Endothelial cell of umbilical vein (primary cell): Measurements from ENCODE around the gene UBR3. TPM values are rescaled to one million over a fixed set of nuclear protein-coding genes. Genes with fewer than 3 reads are reported as not detected.
"Not testable (repeated sequence)": the region's sequence is repeated elsewhere in the genome, so short reads cannot be mapped to it uniquely, and the experiment has no call there.

Experiments
- BruUV-seq: library from RNA; stranded (reverse); fragments of 400-500 nt; replicated peaks from 2 replicates; lab custom pipeline; 2021; lab: Mats Ljungman, UMichigan
- CTCF ChIA-PET: fragments of 300-600, 350-600 bp; sonication (Branson Sonifier 250); formaldehyde crosslinking; loops from one replicate; lab custom pipeline; 2021; ENCODE audit warnings: antibody characterized with exemption, inconsistent platforms; lab: Charles Lee
- POLR2A ChIA-PET: fragments of 300-600, 350-600 bp; sonication (Branson Sonifier 250); formaldehyde crosslinking; loops from one replicate; lab custom pipeline; 2021; ENCODE audit warnings: antibody characterized with exemption, inconsistent platforms; lab: Charles Lee
- DNase-seq: peaks from one replicate; pipeline ENCODE4 v3.0.0-alpha.2; 2011; ENCODE audit warnings: low read depth, low spot score
- FAIRE-seq: peaks from 2 replicates; lab custom pipeline; 2011; peaks lifted over from hg19 to GRCh38; lab: Jason Lieb, UNC
- H2AFZ ChIP-seq: 2 replicates; pipeline ENCODE4 v1.6.0; 2012; ENCODE audit warnings: low read depth, low read length, control low read depth, inconsistent platforms
- H3K27ac ChIP-seq: 2 replicates; pipeline ENCODE4 v1.5.1; 2011; ENCODE audit warnings: low read depth, mild to moderate bottlenecking, control low read depth, low read length, moderate library complexity; ENCODE audit not compliant: insufficient read depth
- H3K27me3 ChIP-seq, 2 experiments: 2 replicates each; pipeline versions ENCODE4 v1.6.0 to v1.6.1; 2011; ENCODE audit warnings: low read length in 2 of 2, mixed read lengths in 1 of 2; ENCODE audit not compliant: control insufficient read depth in 2 of 2, insufficient read depth in 2 of 2
- H3K36me3 ChIP-seq, 2 experiments: 2 replicates in 1 of 2; 3 replicates in 1 of 2; pipeline ENCODE4 v1.5.1; 2011; ENCODE audit warnings: low read length in 2 of 2, mild to moderate bottlenecking in 1 of 2, moderate library complexity in 1 of 2; ENCODE audit not compliant: control insufficient read depth in 2 of 2, insufficient read depth in 2 of 2; ENCODE audit errors: extremely low read depth in 1 of 2
- H3K4me1 ChIP-seq: 3 replicates; pipeline ENCODE4 v1.5.1; 2011; ENCODE audit warnings: mild to moderate bottlenecking, low read length; ENCODE audit not compliant: control insufficient read depth, insufficient read depth; ENCODE audit errors: extremely low read depth
- H3K4me2 ChIP-seq: 2 replicates; pipeline ENCODE4 v1.6.1; 2011; ENCODE audit warnings: low read length, control low read depth, mixed read lengths; ENCODE audit not compliant: insufficient read depth
- H3K4me3 ChIP-seq, 3 experiments: fragments of 200-600 bp in 1 of 3; sonication (generic), shearing (Covaris generic) in 1 of 3; replicated peaks in 1 of 3; 2 replicates each; pipeline ENCODE4 v1.5.1; 2011 to 2016; ENCODE audit warnings: control low read depth in 3 of 3, low read length in 3 of 3, mild to moderate bottlenecking in 2 of 3, inconsistent platforms in 1 of 3, low read depth in 1 of 3, moderate library complexity in 1 of 3; ENCODE audit not compliant: insufficient read depth in 1 of 3
- H3K79me2 ChIP-seq: 2 replicates; pipeline ENCODE4 v1.6.0; 2012; ENCODE audit warnings: low read length, inconsistent platforms; ENCODE audit not compliant: control insufficient read depth, insufficient read depth
- H3K9ac ChIP-seq: replicated peaks from 2 replicates; pipeline ENCODE3; 2011; ENCODE audit warnings: low read length, control low read depth; ENCODE audit not compliant: insufficient read depth; ENCODE audit errors: extremely low read depth
- H3K9me1 ChIP-seq: replicated peaks from 3 replicates; pipeline ENCODE4 v1.6.0; 2011; ENCODE audit warnings: mild to moderate bottlenecking, low read length; ENCODE audit not compliant: control insufficient read depth, insufficient read depth; ENCODE audit errors: extremely low read depth
- H3K9me3 ChIP-seq: replicated peaks from 2 replicates; pipeline ENCODE4 v1.5.1; 2012; ENCODE audit warnings: low read length, inconsistent platforms; ENCODE audit not compliant: control insufficient read depth, insufficient read depth
- H4K20me1 ChIP-seq: replicated peaks from 2 replicates; pipeline ENCODE3; 2011; ENCODE audit warnings: mild to moderate bottlenecking, low read length; ENCODE audit not compliant: control insufficient read depth, insufficient read depth; ENCODE audit errors: extremely low read depth
- CTCF ChIP-seq, 2 donors: IDR thresholded peaks; 1 replicate in 1 of 2; 2 replicates in 1 of 2; pipeline ENCODE4 v1.5.1; 2011; ENCODE audit warnings: low read length in 2 of 2, mild to moderate bottlenecking in 2 of 2, moderate library complexity in 2 of 2, control low read depth in 1 of 2, inconsistent platforms in 1 of 2, low read depth in 1 of 2; ENCODE audit not compliant: insufficient read depth in 1 of 2; ENCODE audit errors: extremely low read depth in 1 of 2
- EZH2 ChIP-seq: IDR thresholded peaks from 2 replicates; pipeline ENCODE4 v1.6.1; 2012; ENCODE audit warnings: borderline replicate concordance, low read depth, mild to moderate bottlenecking, moderate library complexity, low read length, inconsistent platforms; ENCODE audit not compliant: severe bottlenecking
- FOS ChIP-seq: IDR thresholded peaks from 2 replicates; pipeline ENCODE4 v1.6.1; 2011; ENCODE audit warnings: mild to moderate bottlenecking, low read length, moderate library complexity, borderline replicate concordance; ENCODE audit not compliant: insufficient read depth
- GATA2 ChIP-seq: IDR thresholded peaks from 2 replicates; pipeline ENCODE4 v1.7.0; 2011; ENCODE audit warnings: low read depth, mild to moderate bottlenecking, moderate library complexity, mixed read lengths, low read length; ENCODE audit not compliant: insufficient read length, insufficient read depth
- JUN ChIP-seq: IDR thresholded peaks from 2 replicates; pipeline ENCODE4 v1.6.1; 2011; ENCODE audit warnings: borderline replicate concordance, low read depth; ENCODE audit not compliant: insufficient read length, insufficient read depth
- MAX ChIP-seq: IDR thresholded peaks from 2 replicates; pipeline ENCODE4 v1.6.1; 2011; ENCODE audit not compliant: insufficient read depth, insufficient read length
- MYC ChIP-seq: IDR thresholded peaks from one replicate; pipeline ENCODE4 v1.6.1; 2011; ENCODE audit warnings: mild to moderate bottlenecking, low read depth, low read length
- POLR2A ChIP-seq: IDR thresholded peaks from 2 replicates; pipeline ENCODE4 v1.6.1; 2012; ENCODE audit warnings: low read depth, mild to moderate bottlenecking, control low read depth, low read length
- POLR2AphosphoS5 ChIP-seq: IDR thresholded peaks from 2 replicates; pipeline ENCODE4 v1.6.1; 2012; ENCODE audit warnings: low read depth, mild to moderate bottlenecking, control low read depth, low read length, moderate library complexity; ENCODE audit not compliant: insufficient read depth
- dilution Hi-C: fragments of 300-500 bp; cut with MboI; formaldehyde crosslinking; loops from one replicate; pipeline ENCODE4 v1.15.0; 2019; ENCODE audit warnings: low sequenced_read_pairs; ENCODE audit not compliant: extremely low pct_ligation_motif_present
- intact Hi-C: fragments of 100-400 bp; cut with micrococcal nuclease; formaldehyde crosslinking; loops from one replicate; pipeline ENCODE4 v1.10.0; 2022
- polyA plus RNA-seq, 4 experiments: library from polyadenylated mRNA; depleted of rRNA in 3 of 4; stranded (reverse) in 3 of 4; unstranded in 1 of 4; fragments of >200 nt; gene quantifications; 2 replicates each; pipeline versions ENCODE4 v1.2.1 to v1.2.3, GENCODE V29; 2011 to 2012; ENCODE audit warnings: missing spikeins in 1 of 4
- total RNA-seq: library from RNA; stranded (reverse); gene quantifications from 2 replicates; pipeline ENCODE4 v1.2.3, GENCODE V29; 2021

UBR3 gene
- total and polyA plus RNA-seq, 2 donors (not counting 3 experiments of a cell fraction or from before 2014, with no cell fraction given), result 5.3 to 27.5 TPM

GRCh38 chr2:169957219-169957618, 130.0 kb downstream of the UBR3 start:
- H2AFZ ChIP-seq, dilution Hi-C loops, FAIRE-seq, H3K36me3 ChIP-seq, DNase-seq, BruUV-seq, POLR2A ChIA-PET, H3K9me3 ChIP-seq, H3K79me2 ChIP-seq, H3K4me3 ChIP-seq, H3K9me1 ChIP-seq, H3K4me2 ChIP-seq, H3K9ac ChIP-seq, H4K20me1 ChIP-seq, H3K27ac ChIP-seq, CTCF ChIA-PET, H3K4me1 ChIP-seq, H3K27me3 ChIP-seq, intact Hi-C loops: not testable (repeated sequence)

GRCh38 chr2:169961911-169962310, 134.7 kb downstream of the UBR3 start:
- Histone ChIP-seq H3K27ac (no peak overlapping the region), H3K9me1 (no peaks in the 10 kb centered on the region), H3K4me3 (no peak overlapping the region), H4K20me1 (no peaks in the 10 kb centered on the region), H3K36me3 (no peaks in the 10 kb centered on the region), H2AFZ (no peak overlapping the region), H3K27me3 (no peaks in the 10 kb centered on the region), H3K4me1 (peaks cover 9% of the 10 kb centered on the region), H3K9ac (no peak overlapping the region), H3K4me2 (no peak overlapping the region), H3K9me3 (no peaks in the 10 kb centered on the region), H3K79me2 (no peaks in the 10 kb centered on the region)
- no TSS peak for BruUV-seq
- ChIA-PET POLR2A (no interaction called here), CTCF (no interaction called here)
- TF ChIP-seq JUN (no peak), CTCF (IDR thresholded peaks at IDR 0.05; ENCODE audit: extremely low read depth in 1 of 2, insufficient read depth in 1 of 2, low read depth in 1 of 2, low read length in 2 of 2) (no peak), EZH2 (no peak), GATA2 (no peak), MYC (no peak), POLR2AphosphoS5 (no peak), MAX (no peak), FOS (no peak), POLR2A (no peak)
- dilution Hi-C loops, result no loop called here
- FAIRE-seq (no peak), DNase-seq (no peak)
- intact Hi-C loops, result loop anchor here (5.0 kb wide), 1 partner anchor 110 kb away; no protein-coding TSS in a partner anchor
